Fibroblast of skin of scalp (primary cell): ENCODE results near the gene KCNJ4.
A peak's percentile ranks its signal among the peaks of the same experiment; 100 is the strongest.
"Not testable (repeated sequence)": the region's sequence is repeated elsewhere in the genome, so short reads cannot be mapped to it uniquely, and the experiment has no call there.

Experiments
- DNase-seq: peaks from one replicate; pipeline ENCODE4 v3.0.0-alpha.2; 2013

Gene KCNJ4

DNA sequence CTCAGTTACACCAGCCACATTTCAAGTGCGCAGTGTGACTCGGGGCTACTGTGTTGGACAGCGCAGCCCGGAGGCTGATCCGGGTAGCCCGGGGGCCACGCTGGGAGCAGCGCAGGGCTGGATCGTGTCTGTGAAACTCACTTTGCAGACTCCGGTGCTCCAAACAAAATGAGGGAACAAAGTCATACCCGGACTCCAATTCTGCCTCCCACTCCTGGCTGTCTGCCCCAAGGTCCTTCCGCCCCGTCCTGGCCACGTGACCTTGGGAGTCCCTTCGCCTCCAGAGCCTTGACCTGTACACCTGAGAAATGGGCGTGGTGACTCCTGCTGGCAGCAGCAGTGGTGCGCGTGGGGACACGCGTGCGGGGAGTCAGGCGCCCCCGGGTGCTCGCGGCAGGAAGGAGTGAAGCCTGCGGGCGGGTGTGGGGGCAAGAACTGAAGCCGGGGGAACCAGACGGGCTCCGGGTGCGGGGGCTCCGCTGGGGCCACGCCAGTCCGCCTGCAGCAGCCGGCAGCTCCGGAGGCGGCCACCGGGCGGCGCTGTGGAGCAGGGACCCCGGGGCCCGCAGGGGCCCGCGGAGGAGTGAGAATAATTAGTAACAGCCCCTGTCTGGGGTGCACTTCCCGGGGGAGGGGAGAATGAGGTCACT lies 42.4 kb downstream of the KCNJ4 start:
- peak; percentile 27 for DNase-seq

DNA sequence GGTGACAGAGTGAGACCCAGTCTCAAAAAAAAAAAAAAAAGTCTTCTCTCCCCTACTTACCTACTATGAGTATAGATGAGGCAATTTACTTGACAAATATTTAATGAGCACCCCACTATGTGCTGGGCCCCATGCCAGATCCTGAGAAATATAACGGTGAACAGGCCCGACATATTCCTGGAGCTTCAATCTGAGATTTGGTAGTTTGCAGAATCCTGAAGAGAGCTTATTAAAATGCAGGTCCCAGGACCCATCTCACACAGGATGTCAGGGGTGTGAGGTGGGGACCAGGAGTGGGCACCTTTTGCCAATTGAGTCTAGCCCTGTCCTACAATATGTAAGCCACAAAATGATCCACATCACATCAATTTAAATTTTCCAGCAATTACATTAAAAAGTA lies 44.0 kb downstream of the KCNJ4 start:
- no peak for DNase-seq

- DNase-seq, result not testable (repeated sequence)
These were observed 45.1 kb downstream of the KCNJ4 start for GRCh38 chr22:38409916-38410315.

DNA sequence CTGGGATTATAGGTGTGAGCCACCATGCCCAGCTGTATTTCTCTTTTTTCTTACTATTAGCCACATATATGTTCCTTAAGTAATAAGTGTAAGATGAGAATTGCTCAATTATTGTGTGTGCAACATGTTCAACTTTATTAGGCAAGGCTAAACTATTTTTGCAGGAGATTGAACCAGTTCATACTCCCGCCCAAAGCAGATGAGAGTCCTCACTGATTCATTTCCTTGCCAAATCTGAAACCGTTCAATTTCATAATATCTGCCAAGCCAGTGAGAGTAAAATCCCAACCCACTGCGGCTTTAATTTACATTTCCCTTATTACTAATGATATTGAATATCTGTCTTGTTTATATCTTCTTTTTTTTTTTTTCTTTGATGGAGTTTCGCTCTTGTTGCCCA lies 48.4 kb downstream of the KCNJ4 start:
- no peak for DNase-seq

- no peak for DNase-seq
These were observed 50.6 kb downstream of the KCNJ4 start for GRCh38 chr22:38404419-38404818.

- DNase-seq, result peak; percentile 51
These were observed 51.2 kb downstream of the KCNJ4 start for GRCh38 chr22:38403812-38404211.

DNA sequence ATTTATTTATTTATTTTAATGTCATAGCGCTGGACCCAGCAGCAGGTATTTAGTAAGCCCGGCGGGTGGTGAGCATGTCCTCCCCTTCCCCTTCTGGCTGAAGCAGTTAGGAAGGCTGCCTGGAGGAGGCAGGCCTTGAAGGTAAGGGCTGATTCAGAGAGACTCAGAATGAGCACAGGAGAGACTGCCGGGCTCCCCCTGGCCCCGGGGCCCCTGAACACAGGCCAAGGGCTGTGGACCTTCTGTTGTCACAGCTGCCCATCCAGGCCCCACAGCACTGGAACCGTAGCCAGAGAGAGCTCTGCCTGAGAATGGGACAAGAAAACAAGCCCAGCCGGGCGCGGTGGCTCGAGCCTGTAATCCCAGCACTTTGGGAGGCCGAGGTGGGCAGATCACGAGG lies 52.8 kb downstream of the KCNJ4 start:
- no peak for DNase-seq

DNA sequence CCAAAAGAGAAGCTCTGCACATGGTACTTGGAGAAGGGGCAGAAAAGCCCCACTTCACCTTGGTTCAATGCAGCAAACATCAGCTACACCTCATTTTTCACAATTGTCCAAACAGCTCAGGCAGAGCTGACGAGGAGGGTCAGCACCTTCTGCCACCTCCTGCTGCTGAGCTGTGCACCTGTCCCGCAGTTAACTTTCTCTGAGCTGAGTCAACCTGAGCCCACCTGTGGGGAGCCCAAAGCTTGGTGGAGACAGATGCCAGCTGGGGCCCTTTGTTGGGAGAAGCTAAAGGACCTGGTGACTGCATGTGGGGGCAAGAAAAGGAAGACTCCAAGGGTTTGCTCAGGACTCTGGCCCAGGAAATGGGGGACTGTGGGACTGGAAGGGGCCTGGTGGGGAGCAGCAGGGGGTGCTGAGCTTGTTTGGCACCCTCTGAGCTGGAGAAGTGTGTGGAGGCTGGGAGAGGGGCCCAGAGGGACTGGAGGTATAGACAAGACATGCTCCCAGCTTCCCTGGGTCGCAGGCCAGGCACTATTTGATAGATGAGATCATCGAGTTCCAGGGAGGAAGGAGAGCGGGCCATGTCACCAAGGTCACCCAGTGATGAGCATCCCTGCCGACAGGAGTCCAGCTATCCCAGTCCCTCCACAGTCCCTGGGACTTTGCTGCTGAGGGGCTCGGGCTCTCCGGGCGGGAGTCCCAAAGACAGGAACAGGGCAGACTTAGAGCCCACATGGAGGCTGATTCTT lies 53.5 kb downstream of the KCNJ4 start:
- no peak for DNase-seq

GRCh38 chr22:38400256-38400655 lies 54.7 kb downstream of the KCNJ4 start:
- DNase-seq, result not testable (repeated sequence)

DNA sequence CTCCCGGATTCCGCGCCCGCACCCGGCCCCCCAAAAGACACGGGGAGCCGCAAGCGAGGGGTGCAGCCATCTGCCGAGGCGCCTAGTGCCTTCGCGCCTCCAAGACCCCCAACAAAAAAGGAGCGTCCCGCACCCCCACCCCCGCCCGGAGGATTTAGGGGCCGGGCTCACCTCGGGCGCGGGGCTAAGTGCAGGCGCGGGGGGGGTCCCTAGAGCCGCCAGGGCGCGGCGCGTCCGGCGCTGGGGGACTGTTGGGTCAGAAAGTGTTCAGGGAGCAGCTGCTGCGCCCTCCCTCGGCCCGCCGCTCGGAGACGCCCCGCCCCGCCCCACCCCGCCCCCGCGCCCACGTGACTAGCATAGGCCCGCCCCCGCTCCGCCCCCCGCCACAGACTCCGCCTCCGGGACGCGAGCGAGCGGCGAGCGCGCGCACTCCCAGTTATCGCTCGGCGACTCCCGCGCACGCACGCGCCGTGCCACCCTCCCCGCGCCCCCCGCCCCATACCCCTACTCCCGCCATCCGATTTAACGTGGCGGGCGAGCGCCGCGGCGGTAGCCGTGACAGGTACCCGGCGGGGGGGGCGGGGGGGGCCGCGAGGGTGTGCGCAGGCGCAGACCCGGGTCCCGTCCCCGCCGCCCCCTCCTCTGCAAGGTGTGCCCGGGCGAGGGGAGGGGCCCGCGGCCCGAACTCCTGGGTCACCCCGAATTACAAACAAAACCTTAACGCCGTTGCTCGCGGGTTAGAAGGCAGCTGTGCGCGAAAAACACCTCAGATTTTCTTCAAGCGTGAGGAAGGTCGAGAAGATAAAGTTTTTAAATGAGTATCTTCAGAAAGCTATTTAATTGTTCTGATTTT lies 56.2 kb downstream of the KCNJ4 start:
- peak; percentile 81 for DNase-seq

DNA sequence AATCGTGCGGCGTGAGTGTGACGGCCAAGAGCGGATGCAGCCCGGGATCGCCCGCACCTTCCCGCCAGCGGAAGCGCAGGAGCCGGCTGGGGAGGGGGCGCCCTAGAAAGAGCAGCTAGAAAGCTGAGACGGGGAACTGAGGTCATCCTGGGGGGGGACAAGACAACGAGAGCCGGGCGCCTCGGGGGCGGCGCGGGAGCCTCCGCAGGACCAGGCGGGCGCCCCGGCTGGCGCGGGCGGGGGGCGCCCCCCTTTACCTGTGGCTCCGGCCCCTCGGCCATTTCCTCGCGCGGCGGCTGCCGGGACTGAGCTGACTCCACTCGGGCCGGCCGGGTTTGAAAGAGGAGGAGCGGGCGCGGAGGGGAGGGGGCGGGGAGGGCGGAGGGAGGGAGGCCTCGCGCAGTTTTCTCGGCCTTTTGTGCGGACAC lies 56.8 kb downstream of the KCNJ4 start:
- DNase-seq, result peak; percentile 47

- DNase-seq, result peak; percentile 51
These were observed 57.6 kb downstream of the KCNJ4 start for GRCh38 chr22:38397189-38398085.

DNA sequence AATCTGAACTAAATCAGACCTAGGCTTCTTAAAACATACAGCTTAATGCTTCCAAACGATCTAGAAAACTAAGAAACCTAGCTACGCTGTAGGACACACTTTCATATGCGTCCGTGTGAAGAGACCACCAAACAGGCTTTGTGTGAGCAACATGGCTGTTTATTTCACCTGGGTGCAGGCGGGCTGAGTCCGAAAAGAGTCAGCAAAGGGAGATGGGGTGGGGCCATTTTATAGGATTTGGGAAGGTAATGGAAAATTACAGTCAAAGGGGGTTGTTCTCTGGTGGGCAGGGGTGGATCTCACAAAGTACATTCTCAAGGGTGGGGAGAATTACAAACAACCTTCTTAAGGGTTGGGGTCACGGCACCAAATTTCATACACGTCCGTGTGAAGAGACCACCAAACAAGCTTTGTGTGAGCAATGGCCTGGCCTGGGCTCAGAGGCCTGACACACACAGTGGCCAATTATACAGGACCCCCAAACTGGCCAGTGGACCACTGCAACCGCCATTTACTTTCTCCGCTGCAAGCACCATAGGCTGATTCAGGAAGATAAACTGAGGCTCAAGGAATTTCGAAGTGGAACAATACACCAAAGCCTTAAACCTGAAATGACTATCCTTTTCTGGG lies 58.4 kb downstream of the KCNJ4 start:
- not testable (repeated sequence) for DNase-seq

DNA sequence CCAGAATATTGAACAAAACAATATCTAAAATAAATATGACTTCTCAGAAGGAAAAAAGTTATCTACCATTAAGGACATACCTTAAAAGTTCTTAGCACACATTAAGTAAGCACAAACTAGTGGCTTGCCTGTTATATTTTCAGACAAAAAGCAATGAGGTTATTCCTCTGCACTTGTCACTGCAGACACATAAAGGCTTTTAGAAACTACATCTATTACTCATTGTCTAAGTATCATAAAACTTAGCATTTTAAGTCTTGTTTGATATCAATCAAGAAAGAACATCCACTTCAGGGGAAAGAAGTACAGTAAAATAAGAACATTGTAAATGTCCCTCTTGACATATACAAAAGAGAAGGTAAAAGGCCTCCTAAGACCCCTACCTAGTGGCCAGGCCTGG lies 59.1 kb downstream of the KCNJ4 start:
- not testable (repeated sequence) for DNase-seq

- not testable (repeated sequence) for DNase-seq
These were observed 59.9 kb downstream of the KCNJ4 start for GRCh38 chr22:38394929-38395624.

DNA sequence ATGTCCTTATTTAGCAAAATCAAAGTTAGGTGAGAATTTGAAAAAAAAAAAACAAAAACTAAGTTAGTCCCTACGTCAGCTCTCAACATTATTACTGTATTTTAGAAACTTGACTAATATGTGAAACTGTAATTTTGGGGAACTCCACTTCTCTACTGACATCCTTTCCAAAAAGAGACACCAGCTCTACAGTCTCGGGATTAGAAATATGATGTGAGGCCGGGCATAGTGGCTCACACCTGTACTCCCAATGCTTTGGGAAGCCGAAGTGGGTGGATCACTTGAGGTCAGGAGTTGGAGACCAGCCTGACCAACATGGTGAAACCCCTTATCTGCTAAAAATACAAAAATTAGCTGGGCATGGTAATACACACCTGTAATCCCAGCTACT lies 65.6 kb downstream of the KCNJ4 start:
- DNase-seq, result not testable (repeated sequence)

DNA sequence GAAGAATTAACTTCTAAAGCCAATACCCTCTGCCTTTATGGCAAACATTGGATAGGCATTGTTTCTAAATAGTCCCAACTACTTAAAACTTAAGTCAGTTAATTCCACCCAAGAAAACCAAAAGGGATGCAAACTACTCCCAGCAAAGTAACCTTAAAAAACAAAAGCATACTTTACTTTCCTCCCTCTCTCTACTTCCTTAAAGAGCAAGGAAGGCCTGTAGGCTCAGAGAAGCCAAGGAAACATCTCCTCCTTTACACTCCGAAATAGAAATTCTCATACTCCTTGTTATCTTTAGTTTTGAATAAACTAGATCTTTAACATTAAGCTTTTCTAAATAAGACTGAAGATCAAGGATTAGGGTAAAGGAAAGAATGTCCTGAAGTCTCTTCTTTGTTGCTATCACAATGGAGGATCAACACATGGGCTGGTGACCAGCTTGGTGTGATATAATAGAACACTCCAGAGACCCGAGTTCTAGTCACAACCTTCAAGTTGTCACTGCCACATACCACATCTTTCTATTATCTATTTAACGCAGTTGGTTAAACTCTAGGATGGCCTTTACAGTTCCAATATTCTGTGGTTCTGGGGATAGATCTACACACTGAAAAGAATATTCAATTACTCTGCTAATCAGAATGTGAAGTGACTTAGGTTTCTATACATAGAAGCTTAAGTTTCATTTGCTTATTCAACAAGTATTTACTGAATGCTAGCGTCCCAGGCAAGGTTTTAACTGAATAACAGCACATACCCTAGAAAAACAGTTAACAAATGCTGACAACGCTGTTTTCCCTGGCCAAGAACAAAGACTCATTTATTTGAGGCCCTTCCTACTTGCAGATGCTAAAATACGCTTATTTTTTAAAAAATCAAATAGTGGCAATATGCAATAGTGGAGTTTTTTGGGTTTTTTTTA lies 66.2 kb downstream of the KCNJ4 start:
- not testable (repeated sequence) for DNase-seq

- DNase-seq, result not testable (repeated sequence)
These were observed 68.1 kb downstream of the KCNJ4 start for GRCh38 chr22:38386918-38387317.

DNA sequence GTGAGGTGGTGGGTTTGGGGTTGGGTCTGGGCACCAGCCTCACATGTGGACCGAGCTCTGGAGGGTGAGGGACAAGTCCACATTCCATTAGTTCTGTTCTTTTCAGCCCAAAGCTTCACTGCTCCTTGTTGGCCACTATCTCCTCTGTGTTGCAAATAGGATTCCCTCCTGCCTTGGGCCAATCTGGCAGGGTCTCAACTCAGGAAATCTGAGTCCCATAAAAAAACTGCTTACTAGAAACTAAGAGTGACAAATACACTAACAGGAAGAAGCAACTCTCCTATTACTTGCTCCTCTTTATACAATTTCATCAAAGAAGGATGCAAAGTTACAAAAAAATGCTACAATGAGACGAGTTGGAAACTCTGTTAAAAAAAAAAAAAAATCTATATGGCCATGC lies 71.6 kb downstream of the KCNJ4 start:
- DNase-seq, result no peak

DNA sequence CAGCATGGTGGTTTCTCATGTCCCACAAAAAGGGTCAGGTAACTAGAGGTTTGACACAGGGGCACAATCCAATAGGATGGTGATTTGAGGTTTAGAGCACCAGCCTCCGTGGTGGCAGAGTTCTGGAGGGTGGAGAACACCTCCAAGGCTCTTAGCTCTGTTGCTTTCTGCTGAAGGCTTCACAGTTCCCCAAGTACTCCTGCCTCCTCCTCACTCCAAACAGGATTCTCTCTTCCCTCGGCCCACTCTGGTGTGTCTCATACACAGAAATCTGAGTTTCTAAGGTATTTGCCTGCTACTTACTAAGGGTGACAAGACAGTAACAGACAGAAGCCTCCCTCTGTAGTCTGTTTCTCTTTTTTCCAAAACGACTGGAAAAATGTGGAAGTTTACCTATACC lies 73.6 kb downstream of the KCNJ4 start:
- not testable (repeated sequence) for DNase-seq
